Activated CD4-positive, alpha-beta T cell treated with anti-CD3 and anti-CD28 coated beads, Interleukin-2, amount 10 ng/mL, durations not matched to agents 24 days and 14 days (primary cell): ENCODE results near the gene ZNF556. TPM values are rescaled to one million over a fixed set of nuclear protein-coding genes. Genes with fewer than 3 reads are reported as not detected.
A peak's percentile ranks its signal among the peaks of the same experiment; 100 is the strongest.

Experiments
- DNase-seq: peaks from one replicate; pipeline ENCODE4 v3.0.0; 2022
- H3K27ac Mint-ChIP-seq: one replicate; pipeline ENCODE4 v1.8.0; 2022; ENCODE audit warnings: mild to moderate bottlenecking, mixed read lengths
- H3K27me3 Mint-ChIP-seq: one replicate; pipeline ENCODE4 v1.8.0; 2022; ENCODE audit warnings: mixed read lengths
- H3K36me3 Mint-ChIP-seq: one replicate; pipeline ENCODE4 v1.8.0; 2022; ENCODE audit warnings: low read depth, mild to moderate bottlenecking, mixed read lengths
- H3K4me1 Mint-ChIP-seq: one replicate; pipeline ENCODE4 v1.8.0; 2021; ENCODE audit warnings: mixed read lengths
- H3K4me3 Mint-ChIP-seq: one replicate; pipeline ENCODE4 v1.8.0; 2022; ENCODE audit warnings: mild to moderate bottlenecking, moderate library complexity, mixed read lengths
- H3K9me3 Mint-ChIP-seq: one replicate; pipeline ENCODE4 v1.8.0; 2021; ENCODE audit warnings: mixed read lengths
- intact Hi-C: fragments of 100-400 bp; cut with micrococcal nuclease; formaldehyde crosslinking; loops from one replicate; pipeline ENCODE4 v1.15.1; 2023
- total RNA-seq: library from RNA; stranded (reverse); gene quantifications from 2 replicates; pipeline ENCODE4 v1.2.3, GENCODE V29; 2022

The ZNF556 gene
- not detected in 2 replicates for total RNA-seq

- Mint-ChIP-seq H3K36me3 (no peaks in the 10 kb centered on the region), H3K27ac (no peak within 1 kb of the TSS)
- no peak for DNase-seq
These were observed at the start of gene ZNF556 for GRCh38 chr19:2867025-2867991. ZNF556 (plus strand) TSS chr19:2867335; CDS start chr19:2867422, 87 bp downstream.

GRCh38 chr19:2819540-2820111 lies 47.5 kb upstream of the ZNF556 start, which contains the start of gene ZNF554:
ZNF554 (plus strand) TSS chr19:2819868; CDS start chr19:2820072, 204 bp downstream.
- H3K36me3 Mint-ChIP-seq = peaks cover 5% of the 10 kb centered on the region
- H3K27ac Mint-ChIP-seq = peak within 1 kb of the TSS; percentile 41
- H3K4me3 Mint-ChIP-seq = peak within 1 kb of the TSS; percentile 85
- H3K27me3 Mint-ChIP-seq = no peaks in the 10 kb centered on the region
- intact Hi-C loops = loop anchor here (1.0 kb wide), 1 partner anchor 34 kb away; the partner anchor contains the start of gene THOP1
- no peaks in the 10 kb centered on the region for H3K9me3 Mint-ChIP-seq
- H3K4me1 Mint-ChIP-seq = peaks cover 3% of the 10 kb centered on the region
- DNase-seq = peak; percentile 99

More at GRCh38 chr19:2867025-2867991, at the start of gene ZNF556:
- intact Hi-C loops = no loop called here
- H3K9me3 Mint-ChIP-seq = peaks cover 12% of the 10 kb centered on the region
- no peaks in the 10 kb centered on the region for H3K4me1 Mint-ChIP-seq
- no peaks in the 10 kb centered on the region for H3K27me3 Mint-ChIP-seq
- no peak within 1 kb of the TSS for H3K4me3 Mint-ChIP-seq

- Mint-ChIP-seq H3K27ac (no peak overlapping the region), H3K36me3 (peaks cover 6% of the 10 kb centered on the region), H3K27me3 (no peaks in the 10 kb centered on the region), H3K4me1 (peaks cover 3% of the 10 kb centered on the region), H3K9me3 (no peaks in the 10 kb centered on the region), H3K4me3 (peak overlapping the region; percentile 85)
- intact Hi-C loops = no loop called here
- DNase-seq = peak; percentile 70
These were observed 46.9 kb upstream of the ZNF556 start for GRCh38 chr19:2820112-2820702.

- intact Hi-C loops = no loop called here
- no peak for DNase-seq
- Mint-ChIP-seq H3K27me3 (no peaks in the 10 kb centered on the region), H3K9me3 (peaks cover 8% of the 10 kb centered on the region), H3K36me3 (peaks cover 22% of the 10 kb centered on the region), H3K4me3 (no peak overlapping the region), H3K27ac (no peak overlapping the region), H3K4me1 (peaks cover 2% of the 10 kb centered on the region)
These were observed 44.3 kb upstream of the ZNF556 start for GRCh38 chr19:2822846-2823245.

GRCh38 chr19:2823646-2824045 lies 43.5 kb upstream of the ZNF556 start:
- Mint-ChIP-seq H3K27ac (no peak overlapping the region), H3K4me3 (no peak overlapping the region), H3K4me1 (peaks cover 2% of the 10 kb centered on the region), H3K36me3 (peaks cover 29% of the 10 kb centered on the region), H3K27me3 (no peaks in the 10 kb centered on the region), H3K9me3 (peaks cover 15% of the 10 kb centered on the region)
- intact Hi-C loops = no loop called here
- DNase-seq = no peak

GRCh38 chr19:2824129-2824528 lies 43.0 kb upstream of the ZNF556 start:
- intact Hi-C loops = no loop called here

GRCh38 chr19:2827022-2827421 lies 40.1 kb upstream of the ZNF556 start:
- H3K4me1 Mint-ChIP-seq = no peaks in the 10 kb centered on the region
- DNase-seq = no peak
- H3K27ac Mint-ChIP-seq = no peak overlapping the region
- H3K9me3 Mint-ChIP-seq = peaks cover 19% of the 10 kb centered on the region
- H3K36me3 Mint-ChIP-seq = peaks cover 34% of the 10 kb centered on the region
- intact Hi-C loops = no loop called here
- H3K4me3 Mint-ChIP-seq = no peak overlapping the region
- H3K27me3 Mint-ChIP-seq = no peaks in the 10 kb centered on the region

More at GRCh38 chr19:2824129-2824528, 43.0 kb upstream of the ZNF556 start:
- H3K36me3 Mint-ChIP-seq = peaks cover 31% of the 10 kb centered on the region
- H3K9me3 Mint-ChIP-seq = peaks cover 16% of the 10 kb centered on the region
- no peak overlapping the region for H3K27ac Mint-ChIP-seq
- DNase-seq = no peak
- no peaks in the 10 kb centered on the region for H3K27me3 Mint-ChIP-seq
- H3K4me1 Mint-ChIP-seq = peaks cover 2% of the 10 kb centered on the region
- no peak overlapping the region for H3K4me3 Mint-ChIP-seq

- H3K9me3 Mint-ChIP-seq = peaks cover 19% of the 10 kb centered on the region
- DNase-seq = no peak
- peaks cover 39% of the 10 kb centered on the region for H3K36me3 Mint-ChIP-seq
- no peaks in the 10 kb centered on the region for H3K27me3 Mint-ChIP-seq
- intact Hi-C loops = no loop called here
- no peak overlapping the region for H3K4me3 Mint-ChIP-seq
- H3K4me1 Mint-ChIP-seq = no peaks in the 10 kb centered on the region
- H3K27ac Mint-ChIP-seq = no peak overlapping the region
These were observed 39.2 kb upstream of the ZNF556 start for GRCh38 chr19:2827840-2828489.

- Mint-ChIP-seq H3K4me1 (no peaks in the 10 kb centered on the region), H3K4me3 (no peak overlapping the region), H3K27me3 (no peaks in the 10 kb centered on the region), H3K36me3 (peaks cover 40% of the 10 kb centered on the region), H3K27ac (no peak overlapping the region), H3K9me3 (peaks cover 19% of the 10 kb centered on the region)
- intact Hi-C loops = no loop called here
- no peak for DNase-seq
These were observed 32.8 kb upstream of the ZNF556 start for GRCh38 chr19:2834294-2834871.

- peaks cover 38% of the 10 kb centered on the region for H3K36me3 Mint-ChIP-seq
- H3K9me3 Mint-ChIP-seq = peaks cover 17% of the 10 kb centered on the region
- no peak overlapping the region for H3K4me3 Mint-ChIP-seq
- H3K27me3 Mint-ChIP-seq = peaks cover 6% of the 10 kb centered on the region
- H3K27ac Mint-ChIP-seq = no peak overlapping the region
- intact Hi-C loops = no loop called here
- DNase-seq = no peak
- no peaks in the 10 kb centered on the region for H3K4me1 Mint-ChIP-seq
These were observed 29.7 kb upstream of the ZNF556 start for GRCh38 chr19:2837430-2837829.

GRCh38 chr19:2840794-2841791 lies 26.0 kb upstream of the ZNF556 start, which contains the start of gene ZNF555:
ZNF555 (plus strand) TSS chr19:2841475; CDS start chr19:2841573, 98 bp downstream.
- Mint-ChIP-seq H3K27ac (peak within 1 kb of the TSS; percentile 58), H3K36me3 (peaks cover 16% of the 10 kb centered on the region), H3K4me1 (no peaks in the 10 kb centered on the region), H3K4me3 (peak within 1 kb of the TSS; percentile 83), H3K27me3 (peaks cover 10% of the 10 kb centered on the region), H3K9me3 (peaks cover 19% of the 10 kb centered on the region)
- intact Hi-C loops = loop anchor here (2.0 kb wide), 1 partner anchor 60 kb away; the partner anchor contains the start of gene ZNF57
- peak; percentile 96 for DNase-seq
